ENCODE results near the gene DOCK4. TPM values are rescaled to one million over a fixed set of nuclear protein-coding genes. Genes with fewer than 3 reads are reported as not detected.
A peak's percentile ranks its signal among the peaks of the same experiment; 100 is the strongest.

The DOCK4 gene
- total RNA-seq, 1 experiment from 2014 or later, result 31.4 TPM

DNA sequence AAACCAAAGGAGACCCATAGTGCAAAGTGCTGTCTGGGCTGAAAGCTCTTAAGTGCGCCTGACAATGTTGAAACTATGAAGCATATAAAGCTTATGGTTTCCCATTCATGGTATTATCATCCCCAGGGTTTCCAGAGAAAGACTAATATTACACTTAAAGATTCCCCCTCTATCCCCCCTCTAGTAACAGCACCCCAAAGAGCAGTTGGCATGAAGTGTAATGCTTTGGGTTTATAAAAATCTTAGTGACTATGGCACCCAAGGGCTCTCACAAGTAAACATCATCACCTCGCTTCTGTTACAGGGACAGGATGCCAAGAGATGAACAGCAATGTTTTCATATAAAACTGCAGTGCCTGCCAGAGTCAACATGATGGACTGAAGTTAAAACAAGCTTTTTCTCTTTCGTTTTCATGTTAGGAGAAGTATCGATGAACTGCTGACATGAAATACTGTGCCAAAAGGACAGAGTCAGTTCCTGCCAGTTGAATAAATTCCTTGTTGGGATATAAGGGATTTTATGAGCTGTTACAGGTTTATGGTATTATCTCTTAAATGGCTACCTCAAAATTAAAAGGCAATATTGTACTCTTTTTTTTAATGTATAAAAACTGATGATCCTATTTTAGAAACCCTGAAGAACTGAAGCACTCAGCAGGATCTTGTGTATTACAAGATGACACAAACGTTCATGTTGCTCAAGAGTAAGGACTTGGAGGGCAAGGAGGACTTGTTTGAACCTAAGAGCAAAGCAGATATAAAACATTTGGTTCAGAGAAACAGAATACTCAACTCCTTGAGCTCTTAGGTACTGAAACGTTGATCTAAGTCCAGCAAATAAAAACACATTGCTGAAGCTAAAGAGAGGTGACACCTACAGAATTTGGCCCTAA, 440.2 kb downstream of the DOCK4 start:
- Mint-ChIP-seq H3K4me3 (ENCODE audit: unreplicated experiment) (no peak overlapping the region), H3K9me3 (ENCODE audit: unreplicated experiment) (no peaks in the 10 kb centered on the region), H3K4me1 (ENCODE audit: insufficient read depth, unreplicated experiment) (no peaks in the 10 kb centered on the region), H3K36me3 (ENCODE audit: insufficient read depth, unreplicated experiment) (peaks cover 16% of the 10 kb centered on the region), H3K27ac (ENCODE audit: low read depth, unreplicated experiment) (peak overlapping the region; percentile 27), H3K27me3 (ENCODE audit: insufficient read depth, unreplicated experiment) (no peaks in the 10 kb centered on the region)
- intact Hi-C loops (cut with micrococcal nuclease), result no loop called here
- DNase-seq (ENCODE audit: unreplicated experiment), result no peak
- POLR2A ChIA-PET, result no interaction called here
- TF ChIP-seq, protein P1, sequence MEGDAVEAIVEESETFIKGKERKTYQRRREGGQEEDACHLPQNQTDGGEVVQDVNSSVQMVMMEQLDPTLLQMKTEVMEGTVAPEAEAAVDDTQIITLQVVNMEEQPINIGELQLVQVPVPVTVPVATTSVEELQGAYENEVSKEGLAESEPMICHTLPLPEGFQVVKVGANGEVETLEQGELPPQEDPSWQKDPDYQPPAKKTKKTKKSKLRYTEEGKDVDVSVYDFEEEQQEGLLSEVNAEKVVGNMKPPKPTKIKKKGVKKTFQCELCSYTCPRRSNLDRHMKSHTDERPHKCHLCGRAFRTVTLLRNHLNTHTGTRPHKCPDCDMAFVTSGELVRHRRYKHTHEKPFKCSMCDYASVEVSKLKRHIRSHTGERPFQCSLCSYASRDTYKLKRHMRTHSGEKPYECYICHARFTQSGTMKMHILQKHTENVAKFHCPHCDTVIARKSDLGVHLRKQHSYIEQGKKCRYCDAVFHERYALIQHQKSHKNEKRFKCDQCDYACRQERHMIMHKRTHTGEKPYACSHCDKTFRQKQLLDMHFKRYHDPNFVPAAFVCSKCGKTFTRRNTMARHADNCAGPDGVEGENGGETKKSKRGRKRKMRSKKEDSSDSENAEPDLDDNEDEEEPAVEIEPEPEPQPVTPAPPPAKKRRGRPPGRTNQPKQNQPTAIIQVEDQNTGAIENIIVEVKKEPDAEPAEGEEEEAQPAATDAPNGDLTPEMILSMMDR (IDR thresholded peaks at IDR 0.05; ENCODE audit: unreplicated experiment), result no peak
- no TSS peak for BruUV-seq (replicated peaks)
- CTCF ChIA-PET, result interaction anchor here (0.6 to 3.9 kb wide), 7 partner anchors 8 to 1298 kb away, joined by 3 to 43 read pairs (median 3); no protein-coding TSS in a partner anchor

DNA sequence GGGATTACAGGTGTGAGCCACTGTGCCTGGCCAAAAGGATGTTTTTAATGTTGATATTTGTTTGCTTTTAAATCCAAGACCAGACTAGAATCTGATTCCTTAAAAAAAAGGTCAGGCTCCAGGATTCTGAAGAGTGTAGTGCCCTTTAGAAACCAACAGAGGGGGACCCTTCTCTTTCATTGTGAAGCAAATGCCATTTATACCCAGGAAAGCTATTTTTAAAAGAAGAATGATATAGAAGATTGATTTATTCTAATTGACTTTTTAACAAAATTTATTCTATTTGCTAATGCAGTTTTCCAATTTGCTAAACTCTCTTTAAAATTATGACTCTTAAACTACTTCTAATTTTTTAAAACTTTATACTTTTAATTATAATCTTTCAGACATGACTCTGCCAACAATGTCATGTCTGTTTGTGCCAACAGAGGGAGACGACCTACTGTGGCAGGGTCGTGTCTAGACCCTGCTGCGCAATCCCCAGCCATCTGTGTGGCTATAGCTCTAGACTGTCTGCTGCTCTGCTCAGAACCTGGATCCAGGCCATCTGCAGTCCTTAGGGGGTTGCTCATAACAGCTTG, 442.9 kb downstream of the DOCK4 start:
- ChIA-PET CTCF (interaction anchor here (0.6 to 12.3 kb wide), 25 partner anchors 8 to 734 kb away, joined by 3 to 286 read pairs (median 4); no protein-coding TSS in a partner anchor), POLR2A (interaction anchor here (0.6 to 1.0 kb wide), 5 partner anchors 75 to 779 kb away, joined by 3 to 4 read pairs (median 3); no protein-coding TSS in a partner anchor)
- Mint-ChIP-seq H3K4me1 (ENCODE audit: insufficient read depth, unreplicated experiment) (no peaks in the 10 kb centered on the region), H3K9me3 (ENCODE audit: unreplicated experiment) (no peaks in the 10 kb centered on the region), H3K27me3 (ENCODE audit: insufficient read depth, unreplicated experiment) (no peaks in the 10 kb centered on the region), H3K36me3 (ENCODE audit: insufficient read depth, unreplicated experiment) (peaks cover 23% of the 10 kb centered on the region), H3K4me3 (ENCODE audit: unreplicated experiment) (no peak overlapping the region), H3K27ac (ENCODE audit: low read depth, unreplicated experiment) (no peak overlapping the region)
- BruUV-seq (replicated peaks), result no TSS peak
- TF ChIP-seq, protein P1 (IDR thresholded peaks at IDR 0.05; ENCODE audit: unreplicated experiment), result peak; percentile 50
- peak; percentile 63 for DNase-seq (ENCODE audit: unreplicated experiment)
- intact Hi-C loops (cut with micrococcal nuclease), result loop anchor here (1.0 to 5.0 kb wide), 3 partner anchors 92 to 733 kb away; no protein-coding TSS in a partner anchor

DNA sequence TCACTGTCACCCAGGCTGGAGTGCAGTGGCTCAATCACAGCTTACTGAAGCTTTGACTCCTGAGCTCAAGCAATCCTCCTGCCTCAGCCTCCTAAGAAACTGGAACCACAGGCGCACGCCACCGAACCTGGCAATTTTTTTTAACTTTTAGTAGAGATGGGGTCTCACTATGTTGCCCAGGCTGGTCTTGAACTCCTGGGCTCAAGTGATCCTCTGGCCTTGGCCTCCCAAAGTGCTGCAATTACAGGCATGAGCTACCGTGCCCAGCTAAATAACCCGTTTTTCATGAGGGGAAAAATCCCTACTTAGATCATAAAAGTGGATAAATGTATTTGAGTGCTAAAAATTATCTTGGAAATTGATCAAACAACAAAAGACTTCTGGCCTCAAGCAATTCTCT, 443.4 kb downstream of the DOCK4 start:
- intact Hi-C loops (cut with micrococcal nuclease), result loop anchor here (1.0 to 5.0 kb wide), 3 partner anchors 93 to 734 kb away; no protein-coding TSS in a partner anchor
- POLR2A ChIA-PET, result interaction anchor here (0.7 to 1.0 kb wide), 4 partner anchors 75 to 658 kb away, joined by 3 to 4 read pairs (median 3); no protein-coding TSS in a partner anchor
- H3K36me3 Mint-ChIP-seq (ENCODE audit: insufficient read depth, unreplicated experiment), result peaks cover 20% of the 10 kb centered on the region
- no TSS peak for BruUV-seq (replicated peaks)
- no peak overlapping the region for H3K27ac Mint-ChIP-seq (ENCODE audit: low read depth, unreplicated experiment)
- TF ChIP-seq, protein P1 (IDR thresholded peaks at IDR 0.05; ENCODE audit: unreplicated experiment), result no peak
- DNase-seq (ENCODE audit: unreplicated experiment), result no peak
- no peaks in the 10 kb centered on the region for H3K4me1 Mint-ChIP-seq (ENCODE audit: insufficient read depth, unreplicated experiment)
- no peak overlapping the region for H3K4me3 Mint-ChIP-seq (ENCODE audit: unreplicated experiment)
- no peaks in the 10 kb centered on the region for H3K27me3 Mint-ChIP-seq (ENCODE audit: insufficient read depth, unreplicated experiment)
- CTCF ChIA-PET, result interaction anchor here (0.6 to 12.3 kb wide), 21 partner anchors 9 to 735 kb away, joined by 3 to 286 read pairs (median 4); no protein-coding TSS in a partner anchor
- no peaks in the 10 kb centered on the region for H3K9me3 Mint-ChIP-seq (ENCODE audit: unreplicated experiment)

DNA sequence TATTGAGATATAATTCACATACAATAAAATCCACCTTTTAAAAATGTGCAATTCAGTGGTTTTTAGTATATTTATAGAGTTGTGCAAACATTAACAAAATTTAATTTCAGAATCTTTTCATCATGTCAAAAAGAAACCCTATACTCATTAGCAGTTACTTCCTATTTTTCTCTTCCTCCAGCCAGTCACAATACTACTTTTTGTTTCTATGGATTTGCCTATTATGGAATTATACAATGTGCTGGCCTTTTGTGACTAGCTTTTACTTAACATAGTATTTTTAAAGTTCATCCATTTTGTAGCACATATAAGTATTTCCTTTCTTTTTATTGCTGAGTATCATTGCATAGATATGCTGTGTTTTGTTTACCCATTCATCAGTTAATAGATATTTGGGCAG, 444.0 kb downstream of the DOCK4 start:
- TF ChIP-seq, protein P1 (IDR thresholded peaks at IDR 0.05; ENCODE audit: unreplicated experiment), result no peak
- POLR2A ChIA-PET, result interaction anchor here (0.7 kb wide), 1 partner anchor 485 kb away, joined by 3 read pairs; no protein-coding TSS in a partner anchor
- peaks cover 20% of the 10 kb centered on the region for H3K36me3 Mint-ChIP-seq (ENCODE audit: insufficient read depth, unreplicated experiment)
- intact Hi-C loops (cut with micrococcal nuclease), result loop anchor here (5.0 kb wide), 1 partner anchor 440 kb away; no protein-coding TSS in a partner anchor
- no peak overlapping the region for H3K4me3 Mint-ChIP-seq (ENCODE audit: unreplicated experiment)
- H3K27ac Mint-ChIP-seq (ENCODE audit: low read depth, unreplicated experiment), result no peak overlapping the region
- no peaks in the 10 kb centered on the region for H3K27me3 Mint-ChIP-seq (ENCODE audit: insufficient read depth, unreplicated experiment)
- CTCF ChIA-PET, result interaction anchor here (0.6 to 12.3 kb wide), 16 partner anchors 8 to 735 kb away, joined by 3 to 286 read pairs (median 8); no protein-coding TSS in a partner anchor
- no peak for DNase-seq (ENCODE audit: unreplicated experiment)
- H3K9me3 Mint-ChIP-seq (ENCODE audit: unreplicated experiment), result no peaks in the 10 kb centered on the region
- no TSS peak for BruUV-seq (replicated peaks)
- H3K4me1 Mint-ChIP-seq (ENCODE audit: insufficient read depth, unreplicated experiment), result no peaks in the 10 kb centered on the region

All from MCF 10A (cell line).